ENCODE measurements around the gene F13B. TPM values are rescaled to one million over a fixed set of nuclear protein-coding genes. Genes with fewer than 3 reads are reported as not detected.

Gene F13B
- total RNA-seq, 6 donors from 2014 or later, result not detected

DNA sequence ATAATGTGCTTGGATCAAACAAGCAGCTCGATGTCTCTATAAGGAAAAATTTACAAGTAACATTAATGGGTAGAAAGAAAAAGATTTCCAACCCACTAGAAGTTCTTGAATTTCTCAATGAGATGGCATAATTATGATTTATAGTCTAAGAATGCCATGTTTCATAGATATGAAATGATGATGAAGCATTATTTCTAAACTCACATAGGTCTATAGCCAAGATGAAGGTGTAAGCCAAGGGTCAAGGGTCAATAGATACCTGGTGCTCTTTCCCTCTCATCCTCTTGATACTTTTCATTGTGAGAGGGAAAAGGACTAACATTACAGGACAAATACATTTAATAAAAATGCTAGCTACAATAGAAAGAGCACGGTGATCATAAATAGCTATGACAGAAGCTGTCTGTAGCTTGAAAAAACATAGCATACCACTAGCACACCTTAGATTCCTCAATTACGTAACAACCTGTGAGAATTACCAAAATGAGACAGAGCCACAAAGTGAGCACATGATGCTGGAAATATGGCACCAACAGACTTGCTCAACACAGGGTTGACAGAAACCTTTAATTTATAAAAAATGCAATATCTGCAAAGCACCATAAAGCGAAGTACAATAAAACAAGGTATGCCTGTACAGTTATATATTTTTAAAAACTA is 26.3 kb upstream of the F13B start:
- H3K36me3 ChIP-seq, result no peaks in the 10 kb centered on the region
- WGBS, 2 donors, result 95% methylated on average over 4 of the region's 4 CpGs

DNA sequence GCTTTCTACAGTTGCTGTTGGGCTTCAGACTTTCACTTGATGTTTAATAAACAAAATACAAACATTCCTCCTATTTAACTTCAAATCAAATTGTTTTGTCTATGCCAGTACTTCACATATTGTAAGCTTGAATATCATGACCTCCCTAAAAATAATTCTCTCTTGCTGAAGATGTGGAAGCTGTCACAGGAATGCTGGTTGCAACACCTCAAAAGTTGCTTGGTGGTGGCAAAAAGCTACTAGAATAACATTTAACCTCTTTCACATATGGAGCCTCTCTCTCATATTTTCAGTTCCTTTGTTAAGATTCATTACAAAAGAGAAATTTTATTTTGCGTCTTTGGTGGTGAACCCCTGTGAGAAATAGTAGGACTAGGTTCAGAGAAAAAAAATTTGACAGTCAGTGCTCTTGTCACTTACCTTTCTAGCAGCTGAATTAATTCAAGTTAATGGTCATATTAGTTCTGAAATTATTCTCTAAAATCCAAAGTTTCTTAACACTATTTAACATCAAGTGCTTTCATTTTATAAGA is 25.5 kb upstream of the F13B start:
- ATAC-seq (ENCODE audit: low FRiP score in 2 of 2) (no peak), DNase-seq (no peak)
- no peak for TF ChIP-seq EP300 (IDR thresholded peaks at IDR 0.05)
- TF ChIP-seq, protein P1, sequence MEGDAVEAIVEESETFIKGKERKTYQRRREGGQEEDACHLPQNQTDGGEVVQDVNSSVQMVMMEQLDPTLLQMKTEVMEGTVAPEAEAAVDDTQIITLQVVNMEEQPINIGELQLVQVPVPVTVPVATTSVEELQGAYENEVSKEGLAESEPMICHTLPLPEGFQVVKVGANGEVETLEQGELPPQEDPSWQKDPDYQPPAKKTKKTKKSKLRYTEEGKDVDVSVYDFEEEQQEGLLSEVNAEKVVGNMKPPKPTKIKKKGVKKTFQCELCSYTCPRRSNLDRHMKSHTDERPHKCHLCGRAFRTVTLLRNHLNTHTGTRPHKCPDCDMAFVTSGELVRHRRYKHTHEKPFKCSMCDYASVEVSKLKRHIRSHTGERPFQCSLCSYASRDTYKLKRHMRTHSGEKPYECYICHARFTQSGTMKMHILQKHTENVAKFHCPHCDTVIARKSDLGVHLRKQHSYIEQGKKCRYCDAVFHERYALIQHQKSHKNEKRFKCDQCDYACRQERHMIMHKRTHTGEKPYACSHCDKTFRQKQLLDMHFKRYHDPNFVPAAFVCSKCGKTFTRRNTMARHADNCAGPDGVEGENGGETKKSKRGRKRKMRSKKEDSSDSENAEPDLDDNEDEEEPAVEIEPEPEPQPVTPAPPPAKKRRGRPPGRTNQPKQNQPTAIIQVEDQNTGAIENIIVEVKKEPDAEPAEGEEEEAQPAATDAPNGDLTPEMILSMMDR (IDR thresholded peaks at IDR 0.05), result no peak
- no peak for TF ChIP-seq POLR2AphosphoS5 (IDR thresholded peaks at IDR 0.05)
- TF ChIP-seq POLR2A (IDR thresholded peaks at IDR 0.05), result no peak
- H3K36me3 ChIP-seq, result no peaks in the 10 kb centered on the region
- WGBS, 2 donors, result 94 to 100% methylated on average over 1 of the region's 1 CpG
- no peak overlapping the region for H3K27ac ChIP-seq
- H3K4me3 ChIP-seq, result no peak overlapping the region
- H3K9me3 ChIP-seq, result no peaks in the 10 kb centered on the region
- no peaks in the 10 kb centered on the region for H3K27me3 ChIP-seq
- no peaks in the 10 kb centered on the region for H3K4me1 ChIP-seq

More for the DNA sequence above, 26.3 kb upstream of the F13B start:
- Histone ChIP-seq H3K4me3 (no peak overlapping the region), H3K4me1 (no peaks in the 10 kb centered on the region), H3K27ac (no peak overlapping the region), H3K27me3 (no peaks in the 10 kb centered on the region), H3K9me3 (no peaks in the 10 kb centered on the region)
- ATAC-seq (ENCODE audit: low FRiP score in 2 of 2) (no peak), DNase-seq (no peak)
- TF ChIP-seq POLR2A (IDR thresholded peaks at IDR 0.05) (no peak), EP300 (IDR thresholded peaks at IDR 0.05) (no peak), POLR2AphosphoS5 (IDR thresholded peaks at IDR 0.05) (no peak)
- TF ChIP-seq, protein P1 (IDR thresholded peaks at IDR 0.05), result no peak

DNA sequence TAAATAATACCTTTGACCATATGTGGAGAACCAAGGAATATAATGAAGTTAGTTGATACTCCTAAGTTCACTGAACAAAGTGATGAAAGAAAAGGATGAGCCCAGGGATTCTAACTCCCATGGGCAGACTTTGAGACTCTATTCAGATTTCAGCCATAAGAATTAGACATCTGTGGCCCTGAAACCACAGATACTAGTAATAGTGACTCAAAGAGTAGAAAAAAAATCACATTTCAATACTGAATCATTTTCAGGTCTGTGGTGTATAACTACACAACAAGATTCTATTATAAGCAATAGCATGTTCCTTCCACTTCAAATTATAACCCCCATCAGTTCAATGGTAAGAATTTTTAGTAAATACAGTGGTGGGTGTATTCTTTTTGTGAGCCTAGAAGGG is 16.4 kb upstream of the F13B start:
- ATAC-seq (ENCODE audit: low FRiP score in 2 of 2), result no peak
- H3K27ac ChIP-seq, result no peak overlapping the region
- DNase-seq, result no peak
- no peaks in the 10 kb centered on the region for H3K27me3 ChIP-seq
- H3K9me3 ChIP-seq, result peaks cover 0 to 18% (median 6%) of the 10 kb centered on the region in 4 donors
- no peak for TF ChIP-seq EP300 (IDR thresholded peaks at IDR 0.05)
- TF ChIP-seq POLR2A (IDR thresholded peaks at IDR 0.05), result no peak
- TF ChIP-seq POLR2AphosphoS5 (IDR thresholded peaks at IDR 0.05), result no peak
- TF ChIP-seq, protein P1 (IDR thresholded peaks at IDR 0.05), result no peak
- no peaks in the 10 kb centered on the region for H3K36me3 ChIP-seq
- no peak overlapping the region for H3K4me3 ChIP-seq
- H3K4me1 ChIP-seq, result no peaks in the 10 kb centered on the region

DNA sequence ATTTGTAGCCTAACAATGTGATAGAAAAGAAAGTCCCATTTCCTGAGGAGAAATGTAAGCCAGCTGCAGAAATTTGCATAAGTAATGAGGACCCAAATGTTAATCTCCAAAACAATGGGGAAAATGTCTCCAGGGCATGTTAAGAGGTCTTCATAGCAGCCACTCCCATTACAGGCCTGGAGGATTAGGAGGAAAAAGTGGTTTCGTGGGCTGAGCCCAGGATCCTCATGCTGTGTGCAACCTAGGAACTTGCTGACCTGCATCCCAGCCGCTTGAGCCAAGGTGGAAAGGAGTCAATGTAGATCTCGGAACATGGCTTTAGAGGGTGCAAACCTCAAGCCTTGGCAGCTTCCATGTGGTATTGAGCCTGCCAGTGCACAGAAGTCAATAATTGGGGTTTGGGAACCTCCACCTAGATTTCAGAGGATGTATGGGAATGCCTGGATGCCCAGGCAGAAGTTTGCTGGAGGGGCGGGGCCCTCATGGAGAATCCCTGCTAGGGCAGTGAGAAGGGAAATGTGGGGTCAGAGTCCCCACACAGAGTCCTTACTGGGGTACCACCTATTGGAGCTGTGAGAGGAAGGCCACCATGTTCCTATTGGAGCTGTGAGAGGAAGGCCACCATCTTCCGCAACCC is 14.2 kb upstream of the F13B start:
- Histone ChIP-seq H3K27ac (no peak overlapping the region), H3K4me3 (no peak overlapping the region), H3K27me3 (no peaks in the 10 kb centered on the region), H3K36me3 (no peaks in the 10 kb centered on the region), H3K9me3 (peaks cover 0 to 18% (median 6%) of the 10 kb centered on the region in 4 donors), H3K4me1 (no peaks in the 10 kb centered on the region)
- DNase-seq (no peak), ATAC-seq (ENCODE audit: low FRiP score in 2 of 2) (no peak)
- 97 to 100% methylated on average over 4 to 5 of the region's 5 CpGs for WGBS, 2 donors
- TF ChIP-seq EP300 (IDR thresholded peaks at IDR 0.05), result no peak
- TF ChIP-seq POLR2A (IDR thresholded peaks at IDR 0.05), result no peak
- no peak for TF ChIP-seq POLR2AphosphoS5 (IDR thresholded peaks at IDR 0.05)
- TF ChIP-seq, protein P1 (IDR thresholded peaks at IDR 0.05), result no peak

All from upper lobe of left lung (tissue), 6 donors.